SK-N-SH treated with all-trans-retinoic acid at 6 μM for 48 hours (cell line): ENCODE data around the gene HRAS.

ENCODE experiments used
- ATAC-seq: fragments of 200-7000 bp; cut with Tn5 transposase; 3 replicates; pipeline ENCODE4 v1.9.1; 2020; ENCODE audit warnings: mild to moderate bottlenecking, moderate library complexity
- ARNTL ChIP-seq: fragments of 450-650 bp; formaldehyde crosslinking; IDR thresholded peaks from 2 replicates; pipeline ENCODE4 v1.5.0; 2020; ENCODE audit warnings: low read depth, mild to moderate bottlenecking, moderate library complexity, borderline replicate concordance
- BACH2 ChIP-seq: fragments of 250-450 bp; sonication (Bioruptor Pico); IDR thresholded peaks from 2 replicates; pipeline ENCODE4 v1.9.0; 2021; ENCODE audit warnings: mild to moderate bottlenecking, borderline replicate concordance
- ESRRG ChIP-seq: fragments of 250-450 bp; sonication (Bioruptor Pico); IDR thresholded peaks from 2 replicates; pipeline ENCODE4 v1.6.1; 2021; ENCODE audit warnings: mild to moderate bottlenecking
- GLIS3 ChIP-seq: fragments of 250-450 bp; sonication (Bioruptor Pico); IDR thresholded peaks from 2 replicates; pipeline ENCODE4 v1.5.0; 2020; ENCODE audit warnings: mild to moderate bottlenecking, moderate library complexity
- ISL1 ChIP-seq: fragments of 250-450 bp; sonication (Bioruptor Pico); IDR thresholded peaks from 2 replicates; pipeline ENCODE4 v2.1.2; 2022; ENCODE audit warnings: mild to moderate bottlenecking, moderate library complexity
- OSR1 ChIP-seq: fragments of 250-450 bp; sonication (Bioruptor Pico); IDR thresholded peaks from 2 replicates; pipeline ENCODE4 v1.8.0; 2022; ENCODE audit warnings: moderate library complexity, mild to moderate bottlenecking, inconsistent platforms
- PPARA ChIP-seq: fragments of 250-450 bp; sonication (Bioruptor Pico); IDR thresholded peaks from 2 replicates; pipeline ENCODE4 v1.5.0; 2020; ENCODE audit warnings: mild to moderate bottlenecking, borderline replicate concordance
- RARB ChIP-seq: fragments of 250-450 bp; sonication (Bioruptor Pico); IDR thresholded peaks from 2 replicates; pipeline ENCODE4 v1.8.0; 2021; ENCODE audit warnings: mild to moderate bottlenecking, moderate library complexity
- SNAI2 ChIP-seq: fragments of 250-450 bp; sonication (Bioruptor Pico); IDR thresholded peaks from 2 replicates; pipeline ENCODE4 v1.5.0; 2020; ENCODE audit warnings: mild to moderate bottlenecking, moderate library complexity
- TCF4 ChIP-seq: fragments of 250-450 bp; sonication (Bioruptor Pico); IDR thresholded peaks from 2 replicates; pipeline ENCODE4 v1.8.0; 2021; ENCODE audit warnings: mild to moderate bottlenecking, moderate library complexity, borderline replicate concordance
- TOX ChIP-seq: fragments of 250-450 bp; sonication (Bioruptor Pico); IDR thresholded peaks from 2 replicates; pipeline ENCODE4 v1.8.0; 2021; ENCODE audit warnings: mild to moderate bottlenecking, moderate library complexity, borderline replicate concordance
- ZC3H10 ChIP-seq: fragments of 250-450 bp; sonication (Bioruptor Pico); IDR thresholded peaks from 2 replicates; pipeline ENCODE4 v1.5.1; 2021; ENCODE audit warnings: mild to moderate bottlenecking, moderate library complexity
- ZFP3 ChIP-seq: fragments of 250-450 bp; sonication (Bioruptor Pico); IDR thresholded peaks from 2 replicates; pipeline ENCODE4 v1.5.0; 2020; ENCODE audit warnings: mild to moderate bottlenecking, moderate library complexity
- ZFP30 ChIP-seq: fragments of 450-650 bp; formaldehyde crosslinking; IDR thresholded peaks from 2 replicates; pipeline ENCODE4 v1.5.0; 2022; ENCODE audit warnings: mild to moderate bottlenecking, moderate library complexity
- ZNF565 ChIP-seq: fragments of 450-650 bp; formaldehyde crosslinking; conservative IDR thresholded peaks from 2 replicates; pipeline ENCODE4 v1.5.0; 2020; ENCODE audit warnings: low read depth, mild to moderate bottlenecking, moderate library complexity
- ZNF70 ChIP-seq: fragments of 450-650 bp; formaldehyde crosslinking; IDR thresholded peaks from 2 replicates; pipeline ENCODE4 v1.5.0; 2020; ENCODE audit warnings: mild to moderate bottlenecking, moderate library complexity
- ZNF8 ChIP-seq: fragments of 450-650 bp; formaldehyde crosslinking; IDR thresholded peaks from 2 replicates; pipeline ENCODE4 v1.5.0; 2020; ENCODE audit warnings: mild to moderate bottlenecking, moderate library complexity
- TF ChIP-seq, protein P1 (sequence below): fragments of 250-450 bp; sonication (Bioruptor Pico); IDR thresholded peaks from 2 replicates; pipeline ENCODE4 v1.5.1; 2021; ENCODE audit warnings: mild to moderate bottlenecking, moderate library complexity
- TF ChIP-seq, protein P2 (sequence below): fragments of 250-450 bp; sonication (Bioruptor Pico); IDR thresholded peaks from 2 replicates; pipeline ENCODE4 v1.8.0; 2021; ENCODE audit warnings: low read depth, mild to moderate bottlenecking, moderate library complexity, borderline replicate concordance
- TF ChIP-seq, protein P3 (sequence below): fragments of 250-450 bp; sonication (Bioruptor Pico); IDR thresholded peaks from 2 replicates; pipeline ENCODE4 v1.5.0; 2020; ENCODE audit warnings: mild to moderate bottlenecking, moderate library complexity
- TF ChIP-seq, protein P4 (sequence below): fragments of 250-450 bp; sonication (Bioruptor Pico); IDR thresholded peaks from 2 replicates; pipeline ENCODE4 v1.5.1; 2020; ENCODE audit warnings: low read depth, mild to moderate bottlenecking, moderate library complexity
- TF ChIP-seq, protein P5 (sequence below): fragments of 250-450 bp; sonication (Bioruptor Pico); IDR thresholded peaks from 2 replicates; pipeline ENCODE4 v1.8.0; 2020; ENCODE audit warnings: mild to moderate bottlenecking, moderate library complexity, borderline replicate concordance

The HRAS gene

DNA sequence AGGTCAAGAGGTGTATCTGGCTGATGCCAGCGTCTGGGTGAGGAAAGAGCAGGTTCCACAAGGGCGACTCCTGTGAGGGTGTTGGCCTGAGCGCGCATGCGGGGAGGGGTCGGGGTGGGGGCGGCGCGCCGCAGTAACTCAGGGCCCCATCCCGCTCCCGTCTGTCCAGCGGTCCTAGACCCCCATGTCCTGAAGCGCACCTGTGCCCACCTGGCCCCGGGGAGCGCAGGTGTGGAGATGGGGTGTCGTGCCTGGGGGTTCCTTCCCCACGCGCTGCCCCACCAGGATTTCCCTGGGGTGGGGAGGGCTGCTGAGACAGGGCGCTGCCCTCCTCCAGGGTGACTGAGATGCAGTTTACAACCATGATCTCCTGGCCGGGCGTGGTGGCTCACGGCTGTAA, 49.2 kb downstream of the HRAS start:
- ATAC-seq = no peak
- no peak for TF ChIP-seq ZC3H10
- TF ChIP-seq, protein P1, sequence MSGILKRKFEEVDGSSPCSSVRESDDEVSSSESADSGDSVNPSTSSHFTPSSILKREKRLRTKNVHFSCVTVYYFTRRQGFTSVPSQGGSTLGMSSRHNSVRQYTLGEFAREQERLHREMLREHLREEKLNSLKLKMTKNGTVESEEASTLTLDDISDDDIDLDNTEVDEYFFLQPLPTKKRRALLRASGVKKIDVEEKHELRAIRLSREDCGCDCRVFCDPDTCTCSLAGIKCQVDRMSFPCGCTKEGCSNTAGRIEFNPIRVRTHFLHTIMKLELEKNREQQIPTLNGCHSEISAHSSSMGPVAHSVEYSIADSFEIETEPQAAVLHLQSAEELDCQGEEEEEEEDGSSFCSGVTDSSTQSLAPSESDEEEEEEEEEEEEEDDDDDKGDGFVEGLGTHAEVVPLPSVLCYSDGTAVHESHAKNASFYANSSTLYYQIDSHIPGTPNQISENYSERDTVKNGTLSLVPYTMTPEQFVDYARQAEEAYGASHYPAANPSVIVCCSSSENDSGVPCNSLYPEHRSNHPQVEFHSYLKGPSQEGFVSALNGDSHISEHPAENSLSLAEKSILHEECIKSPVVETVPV (CRISPR knock-in tag) = no peak
- TF ChIP-seq ZFP30 (CRISPR knock-in tag) = no peak
- TF ChIP-seq ZNF70 = no peak
- no peak for TF ChIP-seq OSR1
- no peak for TF ChIP-seq TCF4 (CRISPR knock-in tag)
- no peak for TF ChIP-seq ZNF8 (CRISPR knock-in tag)
- TF ChIP-seq, protein P2, sequence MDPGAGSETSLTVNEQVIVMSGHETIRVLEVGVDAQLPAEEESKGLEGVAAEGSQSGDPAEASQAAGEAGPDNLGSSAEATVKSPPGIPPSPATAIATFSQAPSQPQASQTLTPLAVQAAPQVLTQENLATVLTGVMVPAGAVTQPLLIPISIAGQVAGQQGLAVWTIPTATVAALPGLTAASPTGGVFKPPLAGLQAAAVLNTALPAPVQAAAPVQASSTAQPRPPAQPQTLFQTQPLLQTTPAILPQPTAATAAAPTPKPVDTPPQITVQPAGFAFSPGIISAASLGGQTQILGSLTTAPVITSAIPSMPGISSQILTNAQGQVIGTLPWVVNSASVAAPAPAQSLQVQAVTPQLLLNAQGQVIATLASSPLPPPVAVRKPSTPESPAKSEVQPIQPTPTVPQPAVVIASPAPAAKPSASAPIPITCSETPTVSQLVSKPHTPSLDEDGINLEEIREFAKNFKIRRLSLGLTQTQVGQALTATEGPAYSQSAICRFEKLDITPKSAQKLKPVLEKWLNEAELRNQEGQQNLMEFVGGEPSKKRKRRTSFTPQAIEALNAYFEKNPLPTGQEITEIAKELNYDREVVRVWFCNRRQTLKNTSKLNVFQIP (CRISPR knock-in tag) = no peak
- TF ChIP-seq TOX (CRISPR knock-in tag) = no peak
- TF ChIP-seq GLIS3 (CRISPR knock-in tag) = no peak
- TF ChIP-seq, protein P3, sequence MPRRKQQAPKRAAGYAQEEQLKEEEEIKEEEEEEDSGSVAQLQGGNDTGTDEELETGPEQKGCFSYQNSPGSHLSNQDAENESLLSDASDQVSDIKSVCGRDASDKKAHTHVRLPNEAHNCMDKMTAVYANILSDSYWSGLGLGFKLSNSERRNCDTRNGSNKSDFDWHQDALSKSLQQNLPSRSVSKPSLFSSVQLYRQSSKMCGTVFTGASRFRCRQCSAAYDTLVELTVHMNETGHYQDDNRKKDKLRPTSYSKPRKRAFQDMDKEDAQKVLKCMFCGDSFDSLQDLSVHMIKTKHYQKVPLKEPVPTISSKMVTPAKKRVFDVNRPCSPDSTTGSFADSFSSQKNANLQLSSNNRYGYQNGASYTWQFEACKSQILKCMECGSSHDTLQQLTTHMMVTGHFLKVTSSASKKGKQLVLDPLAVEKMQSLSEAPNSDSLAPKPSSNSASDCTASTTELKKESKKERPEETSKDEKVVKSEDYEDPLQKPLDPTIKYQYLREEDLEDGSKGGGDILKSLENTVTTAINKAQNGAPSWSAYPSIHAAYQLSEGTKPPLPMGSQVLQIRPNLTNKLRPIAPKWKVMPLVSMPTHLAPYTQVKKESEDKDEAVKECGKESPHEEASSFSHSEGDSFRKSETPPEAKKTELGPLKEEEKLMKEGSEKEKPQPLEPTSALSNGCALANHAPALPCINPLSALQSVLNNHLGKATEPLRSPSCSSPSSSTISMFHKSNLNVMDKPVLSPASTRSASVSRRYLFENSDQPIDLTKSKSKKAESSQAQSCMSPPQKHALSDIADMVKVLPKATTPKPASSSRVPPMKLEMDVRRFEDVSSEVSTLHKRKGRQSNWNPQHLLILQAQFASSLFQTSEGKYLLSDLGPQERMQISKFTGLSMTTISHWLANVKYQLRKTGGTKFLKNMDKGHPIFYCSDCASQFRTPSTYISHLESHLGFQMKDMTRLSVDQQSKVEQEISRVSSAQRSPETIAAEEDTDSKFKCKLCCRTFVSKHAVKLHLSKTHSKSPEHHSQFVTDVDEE (CRISPR knock-in tag) = no peak
- TF ChIP-seq SNAI2 (CRISPR knock-in tag) = no peak
- TF ChIP-seq, protein P4, sequence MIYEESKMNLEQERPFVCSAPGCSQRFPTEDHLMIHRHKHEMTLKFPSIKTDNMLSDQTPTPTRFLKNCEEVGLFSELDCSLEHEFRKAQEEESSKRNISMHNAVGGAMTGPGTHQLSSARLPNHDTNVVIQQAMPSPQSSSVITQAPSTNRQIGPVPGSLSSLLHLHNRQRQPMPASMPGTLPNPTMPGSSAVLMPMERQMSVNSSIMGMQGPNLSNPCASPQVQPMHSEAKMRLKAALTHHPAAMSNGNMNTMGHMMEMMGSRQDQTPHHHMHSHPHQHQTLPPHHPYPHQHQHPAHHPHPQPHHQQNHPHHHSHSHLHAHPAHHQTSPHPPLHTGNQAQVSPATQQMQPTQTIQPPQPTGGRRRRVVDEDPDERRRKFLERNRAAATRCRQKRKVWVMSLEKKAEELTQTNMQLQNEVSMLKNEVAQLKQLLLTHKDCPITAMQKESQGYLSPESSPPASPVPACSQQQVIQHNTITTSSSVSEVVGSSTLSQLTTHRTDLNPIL = no peak

DNA sequence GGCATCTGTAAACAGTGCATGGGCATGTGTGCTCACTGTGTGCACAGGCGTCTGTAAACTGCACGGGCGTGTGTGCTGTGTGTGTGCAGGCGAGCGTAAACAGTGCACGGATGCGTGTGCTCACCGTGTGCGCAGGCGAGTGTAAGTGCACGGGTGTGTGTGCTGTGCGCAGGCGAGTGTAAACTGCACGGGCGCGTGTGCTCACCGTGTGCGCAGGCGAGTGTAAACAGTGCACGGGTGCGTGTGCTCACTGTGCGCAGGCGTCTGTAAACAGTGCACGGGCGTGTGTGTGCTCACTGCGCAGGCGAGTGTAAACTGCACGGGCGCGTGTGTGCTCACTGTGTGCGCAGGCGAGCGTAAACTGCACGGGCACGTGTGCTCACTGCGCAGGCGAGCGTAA, 50.8 kb downstream of the HRAS start:
- no peak for ATAC-seq
- TF ChIP-seq, protein P2 (CRISPR knock-in tag) = no peak
- no peak for TF ChIP-seq ZNF565
- no peak for TF ChIP-seq TOX (CRISPR knock-in tag)
- TF ChIP-seq GLIS3 (CRISPR knock-in tag) = no peak
- TF ChIP-seq BACH2 (CRISPR knock-in tag) = no peak
- no peak for TF ChIP-seq ARNTL (CRISPR knock-in tag)
- TF ChIP-seq SNAI2 (CRISPR knock-in tag) = no peak
- no peak for TF ChIP-seq PPARA
- no peak for TF ChIP-seq RARB (CRISPR knock-in tag)
- TF ChIP-seq TCF4 (CRISPR knock-in tag) = no peak
- TF ChIP-seq, protein P3 (CRISPR knock-in tag) = no peak
- TF ChIP-seq ZC3H10 = no peak
- TF ChIP-seq ZFP3 (CRISPR knock-in tag) = no peak
- no peak for TF ChIP-seq ZNF70
- no peak for TF ChIP-seq ISL1 (CRISPR knock-in tag)
- TF ChIP-seq ZNF8 (CRISPR knock-in tag) = no peak
- no peak for TF ChIP-seq ZFP30 (CRISPR knock-in tag)
- no peak for TF ChIP-seq ESRRG
- TF ChIP-seq, protein P4 = no peak
- TF ChIP-seq, protein P5, sequence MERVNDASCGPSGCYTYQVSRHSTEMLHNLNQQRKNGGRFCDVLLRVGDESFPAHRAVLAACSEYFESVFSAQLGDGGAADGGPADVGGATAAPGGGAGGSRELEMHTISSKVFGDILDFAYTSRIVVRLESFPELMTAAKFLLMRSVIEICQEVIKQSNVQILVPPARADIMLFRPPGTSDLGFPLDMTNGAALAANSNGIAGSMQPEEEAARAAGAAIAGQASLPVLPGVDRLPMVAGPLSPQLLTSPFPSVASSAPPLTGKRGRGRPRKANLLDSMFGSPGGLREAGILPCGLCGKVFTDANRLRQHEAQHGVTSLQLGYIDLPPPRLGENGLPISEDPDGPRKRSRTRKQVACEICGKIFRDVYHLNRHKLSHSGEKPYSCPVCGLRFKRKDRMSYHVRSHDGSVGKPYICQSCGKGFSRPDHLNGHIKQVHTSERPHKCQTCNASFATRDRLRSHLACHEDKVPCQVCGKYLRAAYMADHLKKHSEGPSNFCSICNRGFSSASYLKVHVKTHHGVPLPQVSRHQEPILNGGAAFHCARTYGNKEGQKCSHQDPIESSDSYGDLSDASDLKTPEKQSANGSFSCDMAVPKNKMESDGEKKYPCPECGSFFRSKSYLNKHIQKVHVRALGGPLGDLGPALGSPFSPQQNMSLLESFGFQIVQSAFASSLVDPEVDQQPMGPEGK (CRISPR knock-in tag) = no peak
